ENCODE measurements around the gene HBS1L. TPM values are rescaled to one million over a fixed set of nuclear protein-coding genes. Genes with fewer than 3 reads are reported as not detected.

The HBS1L gene
- total and polyA plus RNA-seq, 2 of the 4 experiments (the other 2 are of a cell fraction), result 45.1 to 120 TPM

GRCh38 chr6:134959603-134960002 lies 95.0 kb downstream of the HBS1L start:
- Histone ChIP-seq H3K23ac (ENCODE audit: low read depth, low read length) (no peak overlapping the region), H2BK20ac (ENCODE audit: low read depth, low read length) (no peak overlapping the region), H3K9me3 (ENCODE audit: control insufficient read depth, insufficient read depth, low read length) (peaks cover 4% of the 10 kb centered on the region), H2AK5ac (ENCODE audit: low read depth, low read length) (no peak overlapping the region), H3K27me3 (ENCODE audit: control insufficient read depth, insufficient read depth, low read length) (no peaks in the 10 kb centered on the region), H3K4me1 (ENCODE audit: control insufficient read depth, insufficient read depth, low read length) (no peaks in the 10 kb centered on the region), H4K91ac (ENCODE audit: insufficient read depth, low read depth, low read length) (no peak overlapping the region), H3K14ac (replicated peaks; ENCODE audit: low read depth, low read length) (no peak overlapping the region), H4K5ac (ENCODE audit: low read depth, low read length) (no peak overlapping the region), H3K56ac (ENCODE audit: extremely low read depth, insufficient read depth, low read length) (no peak overlapping the region), H4K8ac (ENCODE audit: low read depth in 2 of 2, low read length in 2 of 2) (no peak overlapping the region), H3K18ac (ENCODE audit: low read depth, low read length) (no peak overlapping the region), H2BK5ac (ENCODE audit: low read depth, low read length, poor library complexity, severe bottlenecking) (no peak overlapping the region), H2AFZ (replicated peaks; ENCODE audit: low read length, poor library complexity) (no peak overlapping the region), H3K4ac (ENCODE audit: low read depth, low read length) (no peak overlapping the region), H3K9ac (ENCODE audit: low read depth, low read length) (no peak overlapping the region), H3K4me3 (ENCODE audit: insufficient read depth, low read depth, low read length) (no peak overlapping the region), H2BK15ac (ENCODE audit: low read depth, low read length) (no peak overlapping the region), H3K36me3 (ENCODE audit: control insufficient read depth, insufficient read depth, low read length) (peaks cover 4% of the 10 kb centered on the region), H3K9me1 (ENCODE audit: insufficient read depth, low read length) (no peaks in the 10 kb centered on the region), H2AK9ac (replicated peaks; ENCODE audit: low read depth, low read length, poor library complexity) (no peak overlapping the region), H2BK120ac (ENCODE audit: low read depth, low read length) (no peak overlapping the region), H3K4me2 (ENCODE audit: low read depth, low read length) (no peak overlapping the region), H4K20me1 (ENCODE audit: insufficient read depth, low read length) (no peaks in the 10 kb centered on the region), H3K79me1 (ENCODE audit: low read depth in 1 of 2, low read length in 2 of 2) (no peaks in the 10 kb centered on the region), H3K27ac (ENCODE audit: insufficient read depth, low read length) (no peak overlapping the region)
- intact Hi-C loops (cut with micrococcal nuclease) (no loop called here), dilution Hi-C loops (cut with HindIII; ENCODE audit: low sequenced_read_pairs, unreplicated experiment) (no loop called here), in situ Hi-C loops (cut with MboI; ENCODE audit: low sequenced_read_pairs) (no loop called here)
- BruUV-seq (replicated peaks), result no TSS peak
- DNase-seq (no peak), ATAC-seq (ENCODE audit: low read depth) (no peak)
- POLR2A ChIA-PET (ENCODE audit: unreplicated experiment), result no interaction called here
- TF ChIP-seq NFE2L2 (IDR thresholded peaks at IDR 0.05; ENCODE audit: low read depth, low read length) (no peak), SMC3 (IDR thresholded peaks at IDR 0.05; ENCODE audit: low read depth, low read length) (no peak), RAD21 (IDR thresholded peaks at IDR 0.05; ENCODE audit: low read length) (no peak), MAZ (IDR thresholded peaks at IDR 0.05; ENCODE audit: borderline replicate concordance, low read depth, low read length) (no peak), CEBPB (IDR thresholded peaks at IDR 0.05; ENCODE audit: low read depth, low read length) (no peak), MXI1 (IDR thresholded peaks at IDR 0.05; ENCODE audit: borderline replicate concordance, low read depth, low read length) (no peak)
- CTCF ChIA-PET, result no interaction called here

Measured in IMR-90 (cell line).